ENCODE results near the gene ALG1.
"Not testable (repeated sequence)": the region's sequence is repeated elsewhere in the genome, so short reads cannot be mapped to it uniquely, and the experiment has no call there.

The ALG1 gene

GRCh38 chr16:5084099-5084731 is 12.6 kb downstream of the ALG1 start:
- H3K27ac ChIP-seq; CTCF ChIA-PET; DNase-seq (ENCODE audit: low spot score); POLR2A ChIA-PET (ENCODE audit: low non-redundant PET): not testable (repeated sequence)

GRCh38 chr16:5084802-5085201 is 13.2 kb downstream of the ALG1 start:
- TF ChIP-seq CTCF (conservative IDR thresholded peaks at IDR 0.05; ENCODE audit: low read depth), result peak; percentile 56
- DNase-seq (ENCODE audit: low spot score); CTCF ChIA-PET; POLR2A ChIA-PET (ENCODE audit: low non-redundant PET); H3K27ac ChIP-seq: not testable (repeated sequence)

GRCh38 chr16:5085716-5086115 is 14.1 kb downstream of the ALG1 start:
- CTCF ChIA-PET, result interaction anchor here (0.6 kb wide), 1 partner anchor 30 kb away, joined by 3 read pairs; no protein-coding TSS in a partner anchor
- H3K27ac ChIP-seq; POLR2A ChIA-PET (ENCODE audit: low non-redundant PET); DNase-seq (ENCODE audit: low spot score): not testable (repeated sequence)

GRCh38 chr16:5088086-5088790 is 16.6 kb downstream of the ALG1 start:
- H3K27ac ChIP-seq; DNase-seq (ENCODE audit: low spot score); CTCF ChIA-PET; POLR2A ChIA-PET (ENCODE audit: low non-redundant PET): not testable (repeated sequence)

- POLR2A ChIA-PET (ENCODE audit: low non-redundant PET); CTCF ChIA-PET; H3K27ac ChIP-seq; DNase-seq (ENCODE audit: low spot score): not testable (repeated sequence)
These were observed 17.3 kb downstream of the ALG1 start for GRCh38 chr16:5088936-5089335.

- DNase-seq (ENCODE audit: low spot score); POLR2A ChIA-PET (ENCODE audit: low non-redundant PET); CTCF ChIA-PET; H3K27ac ChIP-seq: not testable (repeated sequence)
These were observed 18.4 kb downstream of the ALG1 start for GRCh38 chr16:5089911-5090555.

GRCh38 chr16:5090592-5090991 is 18.9 kb downstream of the ALG1 start:
- DNase-seq (ENCODE audit: low spot score); H3K27ac ChIP-seq; POLR2A ChIA-PET (ENCODE audit: low non-redundant PET); CTCF ChIA-PET: not testable (repeated sequence)

- CTCF ChIA-PET; DNase-seq (ENCODE audit: low spot score); POLR2A ChIA-PET (ENCODE audit: low non-redundant PET); H3K27ac ChIP-seq: not testable (repeated sequence)
These were observed 21.4 kb downstream of the ALG1 start for GRCh38 chr16:5093081-5093480.

GRCh38 chr16:5093746-5094145 is 22.1 kb downstream of the ALG1 start:
- POLR2A ChIA-PET (ENCODE audit: low non-redundant PET); DNase-seq (ENCODE audit: low spot score); H3K27ac ChIP-seq; CTCF ChIA-PET: not testable (repeated sequence)

GRCh38 chr16:5095145-5095830 is 23.6 kb downstream of the ALG1 start:
- CTCF ChIA-PET; H3K27ac ChIP-seq; POLR2A ChIA-PET (ENCODE audit: low non-redundant PET); DNase-seq (ENCODE audit: low spot score): not testable (repeated sequence)

GRCh38 chr16:5096437-5097060 is 24.9 kb downstream of the ALG1 start:
- CTCF ChIA-PET; DNase-seq (ENCODE audit: low spot score); H3K27ac ChIP-seq; POLR2A ChIA-PET (ENCODE audit: low non-redundant PET): not testable (repeated sequence)

GRCh38 chr16:5097061-5097469 is 25.4 kb downstream of the ALG1 start:
- POLR2A ChIA-PET (ENCODE audit: low non-redundant PET); CTCF ChIA-PET; DNase-seq (ENCODE audit: low spot score): not testable (repeated sequence)
- H3K27ac ChIP-seq, result peak overlapping the region; percentile 68

- peak; percentile 89 for DNase-seq (ENCODE audit: low spot score)
- CTCF ChIA-PET, result not testable (repeated sequence)
- H3K27ac ChIP-seq, result peak within 1 kb of the TSS; percentile 68
- POLR2A ChIA-PET (ENCODE audit: low non-redundant PET), result interaction anchor here (0.5 kb wide), 1 partner anchor 852 kb away, joined by 3 read pairs; no protein-coding TSS in a partner anchor
These were observed 26.0 kb downstream of the ALG1 start, which contains the start of gene EEF2KMT for GRCh38 chr16:5097470-5098220. TSS of gene EEF2KMT (minus strand) at chr16:5097795. CDS start at chr16:5097739, 56 bp downstream.

GRCh38 chr16:5098221-5099159 is 26.8 kb downstream of the ALG1 start:
- CTCF ChIA-PET, result not testable (repeated sequence)
- POLR2A ChIA-PET (ENCODE audit: low non-redundant PET), result interaction anchor here (0.5 kb wide), 1 partner anchor 853 kb away, joined by 3 read pairs; no protein-coding TSS in a partner anchor

More at GRCh38 chr16:5098221-5099159, 26.8 kb downstream of the ALG1 start:
- DNase-seq (ENCODE audit: low spot score), result peak; percentile 18
- H3K27ac ChIP-seq, result peak overlapping the region; percentile 68
